RPMI8226 (cell line): ENCODE data around the gene MORN4.
A peak's percentile ranks its signal among the peaks of the same experiment; 100 is the strongest.
"Not testable (repeated sequence)": the region's sequence is repeated elsewhere in the genome, so short reads cannot be mapped to it uniquely, and the experiment has no call there.

Experiments used
- DNase-seq: peaks from one replicate; pipeline ENCODE4 v3.0.0-alpha.2; 2015

Gene MORN4

GRCh38 chr10:97640868-97641811 lies 7.8 kb upstream of the MORN4 start:
- peak; percentile 11 for DNase-seq

GRCh38 chr10:97640174-97640867 lies 7.0 kb upstream of the MORN4 start, which contains the start of gene PI4K2A:
Gene PI4K2A, plus strand, starts transcription at chr10:97640671. Its CDS starts 72 bp downstream, at chr10:97640743.
- peak; percentile 97 for DNase-seq

GRCh38 chr10:97639090-97639489 lies 5.8 kb upstream of the MORN4 start:
- not testable (repeated sequence) for DNase-seq

- no peak for DNase-seq
These were observed 2.3 kb upstream of the MORN4 start for GRCh38 chr10:97635577-97635976.

- no peak for DNase-seq
These were observed 621 bp upstream of the MORN4 start for GRCh38 chr10:97633921-97634320.

GRCh38 chr10:97631098-97631497 lies 2.2 kb downstream of the MORN4 start:
- no peak for DNase-seq

- DNase-seq, result no peak
These were observed 4.0 kb downstream of the MORN4 start for GRCh38 chr10:97629289-97629688.

GRCh38 chr10:97628228-97628627 lies 5.1 kb downstream of the MORN4 start:
- DNase-seq, result no peak

GRCh38 chr10:97627731-97628130 lies 5.6 kb downstream of the MORN4 start:
- DNase-seq, result no peak

GRCh38 chr10:97623277-97623676 lies 10.0 kb downstream of the MORN4 start:
- no peak for DNase-seq

- DNase-seq, result no peak
These were observed 14.6 kb downstream of the MORN4 start for GRCh38 chr10:97618733-97619132.

- DNase-seq, result no peak
These were observed 15.0 kb downstream of the MORN4 start for GRCh38 chr10:97618285-97618684.

- peak; percentile 54 for DNase-seq
These were observed 20.9 kb downstream of the MORN4 start for GRCh38 chr10:97612386-97612785.

- no peak for DNase-seq
These were observed 21.8 kb downstream of the MORN4 start for GRCh38 chr10:97611473-97611872.

- DNase-seq, result no peak
These were observed 24.2 kb downstream of the MORN4 start for GRCh38 chr10:97608991-97609561.

- no peak for DNase-seq
These were observed 26.1 kb downstream of the MORN4 start for GRCh38 chr10:97607095-97607636.

- no peak for DNase-seq
These were observed 31.8 kb downstream of the MORN4 start for GRCh38 chr10:97601268-97602215.

- no peak for DNase-seq
These were observed 32.7 kb downstream of the MORN4 start for GRCh38 chr10:97600616-97601015.

GRCh38 chr10:97599272-97599619 lies 34.1 kb downstream of the MORN4 start:
- no peak for DNase-seq

GRCh38 chr10:97598407-97599271 lies 34.7 kb downstream of the MORN4 start:
- no peak for DNase-seq

GRCh38 chr10:97597778-97598177 lies 35.5 kb downstream of the MORN4 start:
- DNase-seq, result no peak
